HG03558 (cell line): Measurements from ENCODE around the gene EME2.

ENCODE experiments used
- ATAC-seq: cut with Tn5 transposase; IDR thresholded peaks from one replicate; pipeline ENCODE4 v1.9.1; 2021; ENCODE audit warnings: moderate number of reproducible peaks; ENCODE audit not compliant: unreplicated experiment; ENCODE audit errors: extremely low read depth

EME2 gene

DNA sequence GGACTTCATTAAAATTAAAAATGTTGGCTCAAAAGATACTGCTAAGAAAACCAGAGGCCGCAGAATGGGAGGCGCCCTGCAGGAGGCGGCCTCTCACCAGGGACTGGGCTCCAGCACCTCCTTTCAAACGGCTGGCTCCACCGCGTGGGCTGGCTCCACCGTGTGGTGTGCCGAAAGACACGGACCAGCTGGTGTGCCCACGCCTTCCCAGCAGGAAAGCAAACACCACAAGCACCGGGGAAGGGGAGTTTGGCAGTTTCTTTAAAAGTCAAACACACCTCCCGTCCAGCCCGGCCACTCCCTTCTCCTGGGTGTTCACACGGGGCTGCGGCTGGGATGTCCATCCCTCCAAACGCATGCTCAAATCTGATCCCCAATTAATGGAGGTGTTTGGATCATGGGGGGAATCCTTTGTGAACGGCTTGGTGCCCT, 40.1 kb downstream of the EME2 start:
- no peak for ATAC-seq

GRCh38 chr16:1815461-1815860, 42.9 kb downstream of the EME2 start:
- ATAC-seq, result no peak

- ATAC-seq, result no peak
These were observed 44.0 kb downstream of the EME2 start for GRCh38 chr16:1816396-1817275.

DNA sequence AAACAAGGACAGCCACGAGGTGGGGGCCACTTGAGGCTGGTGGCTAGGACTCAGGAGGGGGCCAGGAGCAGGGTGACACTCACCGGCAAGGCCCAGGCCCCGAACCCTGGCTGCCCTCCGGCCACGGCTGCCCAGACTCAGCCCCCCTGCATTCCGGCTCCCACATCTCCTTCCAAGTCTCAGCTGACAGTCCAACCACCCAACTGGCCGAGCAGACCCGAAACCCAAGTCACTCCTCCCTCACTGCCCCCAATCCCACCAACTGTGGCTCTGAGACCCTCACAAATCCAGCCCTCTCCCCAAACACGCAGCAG, 44.6 kb downstream of the EME2 start:
- no peak for ATAC-seq

DNA sequence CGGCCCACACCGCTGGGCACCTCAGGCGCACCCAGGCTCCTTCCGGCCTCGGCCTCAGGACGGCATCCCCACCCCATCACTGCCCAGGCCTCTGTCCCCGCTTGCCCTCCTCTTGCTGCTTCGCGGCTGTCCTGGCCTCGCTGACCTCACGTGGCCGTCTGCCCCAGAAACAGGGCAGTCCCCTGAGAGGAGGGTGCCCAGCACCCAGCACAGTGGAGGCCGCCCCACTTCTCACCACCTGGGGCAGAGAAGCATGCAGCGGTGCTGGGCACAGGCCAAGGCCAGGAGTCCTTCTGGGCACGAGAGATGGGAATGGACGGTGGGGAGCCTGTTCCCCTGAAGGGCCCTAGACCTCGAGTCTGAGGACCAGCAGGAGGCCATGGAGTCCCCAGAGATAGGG, 45.1 kb downstream of the EME2 start:
- no peak for ATAC-seq

- ATAC-seq, result no peak
These were observed 45.7 kb downstream of the EME2 start for GRCh38 chr16:1818204-1818872.

GRCh38 chr16:1818873-1819525, 46.4 kb downstream of the EME2 start:
- no peak for ATAC-seq

GRCh38 chr16:1819611-1820010, 47.0 kb downstream of the EME2 start:
- no peak for ATAC-seq

DNA sequence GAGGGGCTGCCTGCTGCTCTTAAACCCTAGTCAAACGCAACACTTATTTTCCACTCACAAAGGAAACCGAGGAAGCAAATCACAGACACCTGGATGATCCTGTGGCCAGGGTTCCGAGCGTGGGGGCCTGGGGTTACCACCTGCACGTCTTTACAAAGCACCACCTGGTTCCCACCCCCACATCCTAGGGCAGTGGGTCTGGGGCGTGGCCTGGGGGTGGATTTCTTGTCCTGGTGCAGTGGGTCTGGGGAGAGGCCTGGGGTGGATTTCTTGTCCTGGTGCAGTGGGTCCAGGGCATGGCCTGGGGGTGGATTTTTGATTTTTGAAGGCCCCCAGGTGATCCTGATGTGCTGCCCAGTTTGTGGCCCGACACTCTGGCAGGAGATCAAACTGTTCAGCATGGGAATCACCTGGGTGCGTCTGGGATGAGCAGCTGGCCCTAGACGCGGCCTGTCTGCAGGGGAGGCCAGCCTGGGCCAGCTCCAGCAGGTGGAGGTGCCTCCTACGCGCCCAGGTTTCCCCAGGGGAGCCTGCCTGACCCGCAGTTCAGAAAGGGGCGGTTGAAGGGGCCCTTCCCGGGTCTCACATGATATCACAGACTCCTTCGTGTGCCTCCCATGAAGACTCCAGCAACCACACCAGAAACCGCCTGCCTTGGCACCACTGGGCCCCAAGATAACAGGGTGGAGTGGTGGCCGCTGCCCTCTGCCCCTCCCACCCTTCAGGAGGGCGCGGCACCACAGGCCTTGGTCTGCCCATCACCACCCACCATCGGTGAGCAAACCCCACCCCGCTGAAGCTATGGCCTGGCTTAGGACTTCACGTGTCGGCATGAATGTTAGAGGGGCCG, 47.7 kb downstream of the EME2 start:
- no peak for ATAC-seq

DNA sequence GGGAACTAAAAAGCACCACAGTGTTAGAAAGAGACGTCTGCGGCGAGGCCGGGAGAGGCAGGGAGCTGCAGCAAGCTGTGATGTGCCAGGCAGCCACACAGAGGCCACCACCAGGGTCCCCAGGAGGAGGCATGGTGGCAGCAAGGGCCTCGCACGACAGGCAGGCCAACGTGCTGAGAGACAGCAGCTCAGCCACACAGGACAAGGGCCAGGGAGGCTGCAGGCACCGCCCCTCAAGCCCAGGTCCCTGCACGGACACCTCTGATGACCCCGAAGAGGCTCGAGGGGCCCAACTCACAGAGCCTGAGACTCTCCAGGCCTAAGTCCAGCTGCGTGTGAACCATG, 48.3 kb downstream of the EME2 start:
- no peak for ATAC-seq

DNA sequence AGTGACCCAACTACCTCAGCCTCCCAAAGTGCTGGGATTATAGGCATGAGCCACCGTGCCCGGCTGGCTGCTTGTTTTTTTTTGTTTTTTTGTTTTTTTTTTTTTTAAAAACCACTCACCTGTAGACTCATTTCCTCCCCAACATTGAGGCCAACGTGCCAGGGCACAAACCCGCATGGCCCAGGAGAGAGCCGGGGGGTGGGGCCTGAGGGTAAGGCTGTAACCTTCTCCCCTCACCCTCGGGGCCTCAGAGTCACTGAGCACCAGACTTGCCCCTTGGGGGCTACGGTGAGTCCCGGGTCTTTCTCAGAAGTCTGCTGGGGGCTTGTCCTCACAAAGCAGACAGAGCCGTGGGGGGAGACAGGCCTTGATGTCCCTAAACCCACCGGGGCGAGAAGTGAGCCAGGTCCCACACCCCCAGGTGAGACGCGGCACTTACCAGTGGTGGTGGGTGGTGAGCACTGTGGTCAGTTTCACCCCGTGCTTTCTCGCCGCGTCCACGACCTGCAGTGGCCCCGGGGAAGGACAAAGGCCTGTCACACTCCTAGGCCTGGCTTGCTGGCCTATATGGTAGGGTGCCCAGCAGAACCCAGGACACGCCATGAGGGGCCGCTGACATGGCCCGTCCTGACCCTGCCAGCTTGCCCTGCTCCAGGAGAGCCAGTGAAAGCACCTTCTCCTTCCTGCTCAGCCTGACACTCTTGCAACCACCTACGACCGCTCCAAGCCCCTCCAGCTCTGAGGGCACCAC, 49.4 kb downstream of the EME2 start:
- ATAC-seq, result no peak

DNA sequence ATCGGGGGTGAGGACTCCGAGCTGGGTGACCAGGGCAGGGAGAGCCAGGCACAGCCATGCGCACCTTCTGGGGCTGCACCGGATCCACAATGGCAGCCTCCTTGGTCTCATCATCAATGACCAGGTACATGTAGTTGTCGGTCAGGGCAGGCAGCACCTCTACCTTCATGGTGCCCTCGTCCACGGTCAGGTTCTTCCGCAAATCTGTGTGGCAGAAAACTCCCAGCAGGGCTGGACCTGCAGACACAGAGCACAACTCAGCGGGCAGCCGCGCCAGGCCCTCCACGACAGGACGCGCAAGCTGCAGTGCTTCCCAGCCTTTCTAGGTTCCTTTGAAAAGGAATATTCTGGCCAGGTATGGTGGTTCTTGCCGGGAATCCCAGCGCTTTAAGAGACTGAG, 50.2 kb downstream of the EME2 start:
- ATAC-seq, result no peak

GRCh38 chr16:1823821-1824220, 51.2 kb downstream of the EME2 start:
- ATAC-seq, result no peak

GRCh38 chr16:1825381-1825863, 52.8 kb downstream of the EME2 start:
- ATAC-seq, result no peak
